Measurements from ENCODE around the gene KRT3.

Gene KRT3

DNA sequence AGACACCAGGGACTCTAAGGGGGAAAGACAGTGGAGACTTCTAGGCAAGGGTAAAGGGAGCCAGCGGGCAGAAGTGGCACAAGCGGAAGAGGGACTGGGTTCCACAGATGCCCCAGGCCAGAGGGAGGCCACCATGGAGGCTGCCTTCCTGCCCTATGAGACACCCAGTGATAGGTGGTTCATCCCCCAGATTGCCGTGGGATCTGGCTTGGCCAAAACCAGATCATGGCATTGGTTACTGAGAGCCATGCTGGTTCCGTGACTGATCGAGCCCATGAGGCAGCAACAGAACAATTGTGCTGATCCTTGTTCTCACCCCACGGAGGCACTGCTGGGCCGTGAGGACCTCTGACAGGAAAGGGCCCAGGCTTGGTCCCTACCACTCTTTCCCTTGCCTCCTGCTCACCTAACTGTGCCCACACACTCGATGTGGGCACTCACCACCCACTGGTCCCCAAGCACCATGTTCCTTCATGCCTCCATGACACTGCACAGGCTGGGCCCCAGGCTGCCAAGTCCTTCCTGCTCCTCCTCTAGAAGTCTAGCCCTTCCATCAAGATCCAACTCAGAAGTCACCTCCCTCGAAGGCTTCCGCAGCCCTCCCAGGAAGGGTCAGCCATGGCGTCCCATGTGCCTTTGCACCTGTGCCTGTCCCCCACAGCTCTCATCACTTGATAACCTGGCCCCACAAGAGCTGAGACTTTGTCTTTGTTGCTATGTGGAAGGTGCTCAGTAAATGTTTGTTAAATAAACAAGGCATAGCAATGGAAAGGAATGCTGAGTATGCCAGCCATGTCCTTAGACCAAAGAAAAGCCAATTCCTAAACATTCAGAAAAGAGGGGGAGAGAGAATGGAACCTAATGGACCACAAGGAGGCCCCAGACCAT lies 30.9 kb upstream of the KRT3 start:
- no peak for DNase-seq

DNA sequence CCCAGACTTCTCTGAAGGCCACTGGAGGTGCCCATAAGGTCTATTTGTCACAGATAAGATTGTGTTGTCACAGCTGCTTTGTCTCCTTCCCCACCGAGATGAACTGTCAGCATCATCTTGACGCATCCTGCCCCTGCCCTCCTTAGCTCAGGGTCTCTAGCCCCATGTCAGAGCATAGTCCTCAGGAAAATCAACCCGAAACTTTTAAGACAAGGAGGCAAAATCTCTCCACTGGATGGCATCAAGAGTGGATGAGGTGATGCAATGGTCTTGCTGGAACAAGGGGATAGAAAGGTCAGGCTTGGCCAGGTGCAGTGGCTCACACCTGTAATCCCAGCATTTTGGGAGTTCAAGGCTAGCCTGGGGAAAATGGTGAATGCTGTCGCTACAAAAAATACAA lies 30.0 kb upstream of the KRT3 start:
- DNase-seq, result no peak

DNA sequence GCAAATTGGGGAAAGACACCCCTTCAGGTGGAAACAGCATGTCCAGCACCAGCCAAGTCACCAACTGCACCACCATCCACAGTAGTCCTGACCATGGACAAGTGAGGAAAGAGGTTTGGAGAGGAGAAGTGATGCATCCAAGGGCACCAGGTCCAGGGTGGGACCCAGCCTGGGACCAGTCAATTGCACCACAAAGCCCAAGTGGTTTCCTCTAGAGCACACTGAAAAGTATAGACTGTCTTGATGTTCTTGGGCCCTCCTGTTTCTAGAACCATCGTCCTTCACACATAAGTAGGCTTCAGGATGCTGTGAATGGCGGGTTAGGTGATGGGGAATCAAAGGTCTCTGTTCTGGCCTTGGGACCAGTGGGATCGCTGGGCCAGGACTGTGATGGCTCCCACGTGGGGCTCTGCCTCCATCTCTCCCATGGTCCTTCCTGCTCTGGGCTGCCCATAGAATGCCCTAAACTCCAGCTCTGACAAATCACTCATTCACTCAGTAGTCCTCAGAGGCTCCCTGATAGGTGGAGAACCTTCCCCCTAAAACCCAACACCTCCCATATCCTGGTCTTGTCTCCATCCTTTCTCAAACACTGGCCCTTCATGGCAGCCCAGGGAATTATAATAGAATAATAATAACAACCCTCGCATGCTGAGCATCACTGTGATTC lies 29.0 kb upstream of the KRT3 start:
- DNase-seq, result no peak

GRCh38 chr12:52823761-52824450 lies 28.0 kb upstream of the KRT3 start:
- DNase-seq, result no peak

DNA sequence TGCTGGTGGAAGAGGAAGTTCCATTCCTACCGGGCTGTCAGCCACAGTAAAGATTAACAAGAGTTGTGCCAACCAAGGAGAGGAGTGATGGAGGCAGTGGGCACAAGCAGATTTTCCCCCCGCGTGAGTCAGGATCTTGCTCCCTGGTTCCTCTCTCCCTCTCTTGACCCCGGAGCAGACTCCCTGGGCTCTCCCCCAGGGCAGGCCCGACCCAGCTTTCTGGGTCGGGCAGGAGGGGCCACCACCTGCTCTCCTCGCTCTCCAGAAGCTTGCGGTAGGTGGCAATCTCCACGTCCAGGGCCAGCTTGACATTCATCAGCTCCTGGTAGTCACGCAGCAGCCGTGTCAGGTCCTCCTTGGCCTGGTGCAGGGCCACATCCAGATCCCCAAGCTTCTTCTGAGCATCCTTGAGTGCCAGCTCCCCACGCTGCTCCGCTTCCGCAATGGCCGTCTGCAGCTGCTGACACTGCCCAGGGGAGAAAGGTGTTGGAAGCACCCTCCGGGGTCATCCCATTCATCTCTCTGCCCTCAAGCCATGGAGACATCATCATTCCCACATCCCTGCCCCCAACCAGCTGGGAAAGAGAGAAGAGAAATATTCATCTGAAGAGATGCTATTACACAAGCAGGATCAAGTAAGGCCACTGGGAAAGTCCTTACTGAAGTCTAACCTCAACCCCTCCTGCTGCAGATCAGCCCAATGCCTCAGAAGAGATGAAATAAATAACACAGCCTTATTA lies 27.0 kb upstream of the KRT3 start:
- DNase-seq, result no peak

DNA sequence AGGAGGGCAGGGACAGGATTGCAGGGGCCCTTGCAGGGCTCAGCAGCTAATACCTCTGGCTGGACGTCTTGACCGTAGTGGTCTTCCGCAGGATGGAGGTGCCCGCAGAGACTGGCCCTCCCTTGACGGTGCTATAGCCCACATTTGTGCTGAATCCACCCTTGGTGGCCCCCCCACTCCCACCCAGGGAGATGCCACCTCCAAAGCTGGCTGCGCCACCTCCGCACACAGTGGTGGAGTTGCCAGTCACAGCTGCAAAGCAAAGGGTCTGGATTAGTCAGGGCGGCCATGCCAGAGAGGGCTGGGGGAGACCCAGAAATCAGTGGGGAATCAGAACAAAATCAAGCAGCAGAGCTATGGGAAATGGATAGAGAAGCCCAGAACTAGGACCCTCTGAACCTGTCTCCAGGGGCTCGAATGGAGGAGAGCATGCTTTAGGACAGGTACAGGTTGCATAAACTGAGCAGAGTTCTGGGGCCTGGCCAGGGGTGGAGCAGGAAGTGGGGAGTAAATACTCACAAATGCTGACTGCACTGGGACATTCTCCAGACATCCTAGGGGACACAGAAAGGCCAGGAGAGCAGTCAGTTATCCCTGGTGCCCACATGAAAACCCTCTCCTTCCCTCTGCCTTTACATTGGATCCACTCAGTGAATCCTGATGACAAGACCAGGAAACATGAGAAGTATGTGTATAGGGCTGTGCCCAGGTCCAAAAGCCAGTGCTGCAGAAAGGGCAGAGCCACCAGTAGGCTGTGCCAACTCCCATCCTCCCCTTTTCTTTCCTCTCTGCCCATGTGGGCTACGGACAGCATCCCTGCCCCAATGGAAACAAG lies 26.1 kb upstream of the KRT3 start:
- DNase-seq, result no peak

DNA sequence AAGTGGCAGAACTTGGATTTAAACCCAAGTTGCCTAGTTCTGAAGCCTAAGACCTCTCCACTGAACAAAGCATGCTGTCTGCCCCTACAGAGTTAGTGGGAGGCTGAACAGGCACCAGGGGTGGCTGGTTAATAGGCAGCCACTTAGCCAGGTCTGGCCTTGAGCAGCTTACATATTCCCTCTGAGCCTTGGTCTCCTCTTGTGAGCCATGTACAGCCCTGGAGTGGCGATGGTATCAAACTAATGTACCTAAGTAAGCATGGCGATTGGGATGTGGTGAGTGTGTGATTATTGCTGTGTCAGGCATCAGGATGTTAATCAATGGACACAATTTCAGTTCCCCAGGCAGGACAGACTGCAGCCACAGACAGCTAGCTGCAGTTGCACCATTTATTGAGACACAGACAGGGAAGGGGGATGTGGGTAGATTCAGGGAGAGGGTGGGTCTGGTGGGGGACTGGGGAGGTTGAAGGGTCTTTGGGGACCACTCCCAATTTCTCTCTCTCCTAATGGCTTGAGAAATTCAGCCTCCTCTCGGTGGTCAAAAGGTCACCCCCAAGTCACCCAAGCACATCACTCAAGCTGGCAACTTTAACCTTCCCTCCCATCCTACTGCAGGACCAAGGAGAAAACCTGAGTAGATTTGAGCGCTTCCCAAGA lies 25.3 kb upstream of the KRT3 start:
- DNase-seq, result no peak

GRCh38 chr12:52820521-52820920 lies 24.6 kb upstream of the KRT3 start:
- no peak for DNase-seq

DNA sequence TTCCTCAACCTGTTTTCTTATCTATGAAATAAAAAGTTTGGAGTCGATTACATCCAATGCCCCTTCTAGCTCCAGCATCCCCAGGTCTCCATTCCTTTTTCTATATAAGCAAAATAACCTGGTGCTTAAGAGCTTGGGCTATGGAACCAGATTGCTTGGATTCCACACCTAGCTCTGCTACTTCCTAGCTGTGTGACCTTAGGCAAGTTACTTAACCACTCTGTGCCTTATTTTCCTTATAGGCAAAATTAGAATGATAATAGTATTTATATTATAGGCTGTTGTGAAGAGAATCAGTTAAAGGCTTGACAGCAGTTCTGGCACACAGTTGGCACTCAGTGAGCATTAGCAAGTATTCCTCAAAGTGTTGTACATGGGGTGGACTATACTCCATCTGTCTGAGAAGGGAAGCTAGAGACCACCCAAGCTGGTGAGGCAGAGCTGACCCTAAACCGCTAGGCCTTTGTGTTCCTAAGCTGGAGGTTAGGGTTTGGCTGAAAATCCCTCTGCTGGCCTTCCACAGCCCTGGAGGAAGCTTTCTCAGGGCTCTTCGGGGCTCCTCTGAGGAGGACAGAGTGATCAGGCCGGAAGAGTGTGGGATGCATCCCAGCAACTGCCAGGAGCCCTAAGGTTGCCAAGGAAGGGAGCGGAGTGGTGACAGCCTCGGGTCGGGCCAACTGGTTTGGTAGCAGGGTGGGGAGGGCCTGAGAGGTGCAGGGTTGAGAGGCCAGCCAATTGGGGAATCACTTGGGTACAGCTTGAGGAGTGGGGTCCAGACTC lies 24.0 kb upstream of the KRT3 start:
- DNase-seq, result no peak

GRCh38 chr12:52818887-52819420 lies 23.0 kb upstream of the KRT3 start:
- DNase-seq, result no peak

- DNase-seq, result no peak
Measured at GRCh38 chr12:52818388-52818787, 22.5 kb upstream of the KRT3 start.

DNA sequence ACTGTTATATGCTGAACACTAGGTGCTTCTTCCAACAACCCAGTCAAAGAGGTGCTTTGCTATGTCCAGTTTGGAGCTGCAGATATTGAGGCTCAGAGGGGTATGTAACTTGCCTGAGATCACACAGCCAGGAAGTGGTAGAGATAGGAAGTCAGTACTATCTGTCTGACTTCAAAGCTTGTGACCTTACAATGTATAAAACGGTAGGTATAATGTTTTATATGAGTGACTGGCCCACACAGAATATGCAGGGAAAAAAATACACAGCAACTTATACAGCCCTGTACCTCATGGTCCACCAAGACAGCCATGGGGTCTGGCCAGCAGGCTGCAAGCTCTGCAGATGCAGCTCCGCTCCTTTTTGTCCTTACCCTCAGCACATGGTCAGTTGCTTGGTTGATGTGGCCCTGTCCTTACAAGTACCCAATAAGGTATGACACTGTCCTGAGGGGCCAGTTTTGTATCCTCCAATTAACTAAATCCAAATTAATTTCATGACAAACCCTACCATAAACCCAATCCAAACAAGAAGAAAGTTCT lies 21.9 kb upstream of the KRT3 start:
- no peak for DNase-seq

GRCh38 chr12:52817003-52817698 lies 21.2 kb upstream of the KRT3 start:
- no peak for DNase-seq

- no peak for DNase-seq
Measured at GRCh38 chr12:52815676-52816588, 20.0 kb upstream of the KRT3 start.

DNA sequence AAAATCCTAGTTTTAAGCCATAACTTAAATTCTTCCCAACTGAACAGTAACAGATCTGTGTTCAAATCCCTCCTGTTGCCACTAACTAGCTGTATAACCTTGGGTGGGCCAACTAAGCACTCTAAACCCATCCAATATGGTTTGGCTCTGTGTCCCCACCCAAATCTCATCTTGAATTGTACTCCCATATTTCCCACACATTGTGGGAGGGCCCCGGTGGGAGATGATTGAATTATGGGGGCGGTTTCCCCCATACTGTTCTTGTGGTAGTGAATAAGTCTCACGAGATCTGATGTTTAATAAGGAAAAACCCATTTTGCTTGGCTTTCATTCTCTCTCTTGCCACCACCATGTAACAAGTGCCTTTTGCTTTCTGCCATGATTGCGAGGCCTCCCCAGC lies 19.2 kb upstream of the KRT3 start:
- DNase-seq, result no peak

- DNase-seq, result no peak
Measured at GRCh38 chr12:52814710-52815155, 18.8 kb upstream of the KRT3 start.

DNA sequence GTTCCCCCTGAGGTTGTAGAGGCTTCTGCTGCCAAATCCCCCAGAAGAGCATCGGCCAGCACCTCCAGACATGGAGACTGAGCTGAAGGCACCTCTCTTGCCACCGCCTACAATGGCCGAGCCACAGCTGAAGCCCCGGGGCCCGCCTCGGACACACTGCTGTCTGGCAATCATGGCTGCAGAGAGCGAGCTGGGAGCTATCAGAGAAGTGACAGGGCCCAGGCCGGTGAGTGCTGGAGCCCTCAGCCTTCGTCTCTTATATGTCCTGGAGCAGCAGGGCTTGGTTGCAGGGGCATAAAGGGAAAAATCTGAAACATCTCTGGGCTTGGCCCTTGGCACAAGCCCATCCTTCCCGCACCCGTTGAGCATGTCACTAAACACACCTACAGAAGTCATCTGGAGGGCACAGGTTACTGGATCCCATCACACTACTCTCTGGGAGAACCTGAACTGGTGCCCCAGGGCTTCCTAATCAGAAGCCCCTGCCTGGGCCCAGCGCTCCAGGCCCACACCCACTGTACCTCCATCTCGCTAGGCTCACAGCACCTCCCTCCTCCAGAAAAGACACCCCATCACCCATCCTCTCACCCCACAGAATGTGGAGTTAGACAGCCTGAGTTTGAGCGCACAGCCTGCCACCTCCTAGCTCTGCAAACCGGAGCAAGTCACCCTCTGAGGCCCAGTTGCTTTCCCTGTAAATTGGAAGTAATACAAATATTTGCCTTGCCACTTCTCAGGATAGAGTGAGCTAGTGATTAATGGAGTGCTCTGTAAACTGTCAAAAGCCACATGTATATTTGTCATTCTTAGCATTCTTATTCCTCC lies 18.2 kb upstream of the KRT3 start, which contains the start of gene KRT4:
KRT4 (minus strand) TSS at position 232 of the 825 bp plus-strand sequence; CDS start at position 174, 58 bp downstream.
- no peak for DNase-seq

All from stimulated activated CD8-positive, alpha-beta memory T cell treated with anti-CD3 and anti-CD28 coated beads, Interleukin-4, amount 100 ng/mL, for 48 hours (primary cell).